NCI-H82 treated with DMSO at 0.1 percent for 48 hours (cell line): ENCODE data around the gene CD101.
A peak's percentile ranks its signal among the peaks of the same experiment; 100 is the strongest.
"Not testable (repeated sequence)": the region's sequence is repeated elsewhere in the genome, so short reads cannot be mapped to it uniquely, and the experiment has no call there.

Source experiments
- DNase-seq: peaks from one replicate; lab custom pipeline; 2025; ENCODE audit not compliant: unreplicated experiment; lab: John Stamatoyannopoulos, UW

Gene CD101, protein sequence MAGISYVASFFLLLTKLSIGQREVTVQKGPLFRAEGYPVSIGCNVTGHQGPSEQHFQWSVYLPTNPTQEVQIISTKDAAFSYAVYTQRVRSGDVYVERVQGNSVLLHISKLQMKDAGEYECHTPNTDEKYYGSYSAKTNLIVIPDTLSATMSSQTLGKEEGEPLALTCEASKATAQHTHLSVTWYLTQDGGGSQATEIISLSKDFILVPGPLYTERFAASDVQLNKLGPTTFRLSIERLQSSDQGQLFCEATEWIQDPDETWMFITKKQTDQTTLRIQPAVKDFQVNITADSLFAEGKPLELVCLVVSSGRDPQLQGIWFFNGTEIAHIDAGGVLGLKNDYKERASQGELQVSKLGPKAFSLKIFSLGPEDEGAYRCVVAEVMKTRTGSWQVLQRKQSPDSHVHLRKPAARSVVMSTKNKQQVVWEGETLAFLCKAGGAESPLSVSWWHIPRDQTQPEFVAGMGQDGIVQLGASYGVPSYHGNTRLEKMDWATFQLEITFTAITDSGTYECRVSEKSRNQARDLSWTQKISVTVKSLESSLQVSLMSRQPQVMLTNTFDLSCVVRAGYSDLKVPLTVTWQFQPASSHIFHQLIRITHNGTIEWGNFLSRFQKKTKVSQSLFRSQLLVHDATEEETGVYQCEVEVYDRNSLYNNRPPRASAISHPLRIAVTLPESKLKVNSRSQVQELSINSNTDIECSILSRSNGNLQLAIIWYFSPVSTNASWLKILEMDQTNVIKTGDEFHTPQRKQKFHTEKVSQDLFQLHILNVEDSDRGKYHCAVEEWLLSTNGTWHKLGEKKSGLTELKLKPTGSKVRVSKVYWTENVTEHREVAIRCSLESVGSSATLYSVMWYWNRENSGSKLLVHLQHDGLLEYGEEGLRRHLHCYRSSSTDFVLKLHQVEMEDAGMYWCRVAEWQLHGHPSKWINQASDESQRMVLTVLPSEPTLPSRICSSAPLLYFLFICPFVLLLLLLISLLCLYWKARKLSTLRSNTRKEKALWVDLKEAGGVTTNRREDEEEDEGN

DNA sequence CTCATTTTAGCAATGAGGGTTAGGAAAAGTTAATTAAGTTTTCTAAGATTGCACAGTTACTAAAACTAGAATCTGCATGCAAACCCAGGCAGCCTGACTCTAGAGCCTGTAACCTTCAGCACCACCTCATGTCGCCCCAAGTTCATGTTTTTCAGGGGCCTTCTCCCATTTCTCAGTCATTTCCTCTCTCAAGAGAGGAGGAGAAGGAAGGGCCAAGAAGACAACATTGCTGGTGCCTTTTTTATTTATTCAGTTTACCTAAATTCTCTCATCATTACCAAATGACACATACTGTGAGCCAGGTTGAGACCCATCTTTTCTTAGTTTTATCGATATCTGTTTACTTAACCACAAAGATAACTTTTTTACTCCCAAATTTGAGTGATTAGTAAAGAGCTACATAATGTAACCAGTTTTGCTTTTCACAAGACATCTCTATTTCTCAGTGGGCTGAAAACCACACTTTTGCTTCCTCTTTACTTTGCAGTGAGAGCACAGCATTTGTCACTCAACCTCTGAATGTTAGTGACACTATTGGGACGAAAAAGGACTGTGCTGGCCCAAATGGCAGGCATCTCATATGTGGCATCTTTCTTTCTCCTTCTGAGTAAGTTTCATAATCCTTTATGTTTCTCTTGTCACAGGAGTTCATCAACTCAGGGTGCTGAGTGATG is at the start of gene CD101:
CD101 (plus strand) TSS at position 507 of the 674 bp plus-strand sequence; CDS start at position 565, 58 bp downstream.
- no peak for DNase-seq

DNA sequence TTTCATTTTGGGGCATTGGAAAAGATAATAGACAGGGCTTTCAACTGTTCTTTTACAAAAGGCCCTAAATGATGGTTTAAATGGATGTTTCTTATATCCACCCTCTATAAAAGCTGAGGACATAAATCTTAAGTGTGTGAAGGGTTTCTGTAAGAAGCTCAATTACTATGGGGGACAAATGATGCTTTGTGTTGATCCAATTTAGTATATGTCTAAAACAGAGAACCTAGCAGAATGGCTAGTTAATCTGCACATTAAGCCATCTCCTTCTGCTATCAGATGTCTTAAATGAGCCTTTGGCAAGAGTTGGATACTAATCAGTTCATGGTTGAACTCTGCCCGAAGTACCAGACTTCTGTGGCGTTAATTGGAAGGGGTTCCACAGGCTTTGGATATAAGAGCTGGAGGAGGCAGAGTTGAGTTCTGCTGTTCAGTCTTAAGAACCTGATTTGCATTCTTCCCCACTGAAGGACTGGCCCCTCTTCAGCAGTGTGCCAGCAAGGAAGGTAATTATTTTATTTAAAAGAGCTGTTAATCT is 48.8 kb upstream of the CD101 start:
- DNase-seq = peak; percentile 89

DNA sequence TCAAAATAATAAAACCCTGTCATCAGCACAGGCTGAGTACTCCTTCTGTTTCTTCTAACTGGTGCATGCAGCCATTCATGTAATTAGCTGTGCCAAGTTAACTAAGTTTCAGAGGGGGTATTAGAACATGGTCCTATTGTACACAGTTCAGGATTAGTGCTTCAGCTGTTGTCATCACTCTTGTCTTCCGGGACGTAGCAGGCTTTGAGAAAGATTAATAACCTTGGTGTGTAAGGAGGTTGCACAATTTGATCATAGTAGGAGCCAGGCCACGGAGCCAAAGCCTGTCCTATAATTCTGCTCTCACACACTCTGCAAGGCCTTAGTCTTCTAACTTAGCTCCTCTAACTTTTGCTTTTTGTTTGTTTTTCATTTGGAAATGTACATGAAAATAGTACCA is 47.1 kb upstream of the CD101 start:
- peak; percentile 85 for DNase-seq

DNA sequence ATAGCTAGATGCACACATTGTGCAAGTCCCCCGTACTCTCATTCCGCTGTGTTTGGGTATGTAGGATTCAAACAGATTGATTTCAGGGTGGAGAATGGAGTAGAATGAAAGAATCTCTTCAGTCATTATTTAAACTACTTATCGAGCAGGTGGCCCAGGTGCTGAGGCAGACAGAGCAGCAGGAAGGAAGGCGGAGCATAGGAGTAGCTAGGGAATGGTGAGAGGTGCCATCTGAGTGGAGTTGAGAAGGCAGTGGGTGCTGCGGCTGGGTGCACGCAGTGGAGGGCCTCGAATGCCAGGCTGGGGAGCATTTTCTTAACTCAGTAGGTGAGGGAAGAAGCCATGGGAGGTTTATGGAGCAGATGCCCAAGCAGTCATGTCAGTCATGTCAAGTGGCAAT is 45.2 kb upstream of the CD101 start:
- no peak for DNase-seq

DNA sequence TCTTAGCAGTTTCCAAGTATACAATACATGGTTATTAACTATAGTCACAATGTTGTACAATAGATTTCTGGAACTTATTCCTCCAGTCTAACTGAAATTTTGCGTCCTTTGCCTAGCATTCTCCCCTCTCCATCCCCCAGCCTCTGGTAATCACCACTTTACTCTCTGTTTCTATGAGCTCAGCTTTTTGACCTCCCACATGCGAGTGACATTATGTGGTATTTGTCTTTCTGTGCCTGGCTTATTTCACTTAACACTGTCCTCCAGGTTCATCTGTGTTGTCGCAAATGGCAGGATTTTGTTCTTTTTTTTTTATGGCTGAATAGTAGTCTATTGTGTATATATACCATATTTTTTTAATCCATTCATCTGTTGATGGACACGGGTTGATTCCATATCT is 43.9 kb upstream of the CD101 start:
- DNase-seq = no peak

DNA sequence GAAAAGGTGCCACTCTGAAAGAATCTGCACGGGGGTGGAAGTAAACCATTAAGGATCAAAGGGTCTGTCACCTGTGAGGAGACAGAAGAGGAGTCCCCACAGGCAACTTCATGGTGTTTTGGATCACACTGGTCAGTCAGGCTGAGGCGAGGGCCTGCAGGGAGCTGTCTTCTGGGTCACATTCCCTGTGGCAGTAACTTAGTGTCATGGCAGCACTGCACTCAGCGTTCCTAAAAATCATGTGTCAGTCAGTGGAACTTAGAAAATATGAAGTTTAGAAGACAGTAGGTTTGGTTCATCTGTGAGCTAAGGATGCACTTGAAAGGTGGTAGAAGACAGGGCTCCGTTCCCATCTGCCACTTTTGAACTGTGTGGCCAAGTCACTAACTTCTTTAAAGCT is 43.5 kb upstream of the CD101 start:
- DNase-seq = no peak

DNA sequence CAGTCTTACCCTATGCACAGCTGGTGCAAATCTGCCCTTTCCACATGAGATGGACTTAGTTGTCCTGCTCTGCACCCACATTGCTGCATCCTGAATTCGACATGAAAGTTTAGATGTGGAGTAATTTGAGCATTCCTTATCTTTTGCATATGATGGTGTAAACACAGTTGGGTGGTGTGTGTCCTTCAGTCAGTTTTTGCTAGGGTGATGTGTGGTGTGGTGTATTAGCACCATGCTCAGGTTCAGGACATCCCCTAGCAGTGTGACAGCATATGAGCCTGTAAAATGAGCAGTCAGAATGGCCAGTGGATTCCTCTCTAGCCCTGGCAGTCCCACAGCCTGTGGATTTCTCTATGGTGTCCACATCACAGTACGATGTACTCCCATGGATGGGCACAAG is 42.6 kb upstream of the CD101 start:
- DNase-seq = no peak

DNA sequence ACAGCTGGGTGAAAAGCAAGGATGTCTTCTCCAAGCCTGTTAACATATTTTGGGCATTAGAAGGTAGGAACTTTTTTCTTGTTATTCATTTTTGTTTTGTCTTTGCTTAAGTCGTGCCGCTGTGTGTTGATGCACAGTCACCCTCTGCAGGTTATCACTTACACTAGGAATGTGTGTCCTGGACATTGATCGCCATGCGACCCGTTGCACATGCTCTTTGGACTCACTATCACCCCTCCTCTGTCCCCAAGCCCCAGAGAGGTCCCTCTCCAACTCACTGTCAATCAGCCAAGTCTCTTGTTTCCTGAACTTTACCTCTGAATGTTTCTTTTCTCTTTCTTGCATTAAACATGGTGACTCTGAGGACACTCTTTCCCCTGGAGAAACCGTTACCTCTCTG is 40.0 kb upstream of the CD101 start:
- DNase-seq = no peak

DNA sequence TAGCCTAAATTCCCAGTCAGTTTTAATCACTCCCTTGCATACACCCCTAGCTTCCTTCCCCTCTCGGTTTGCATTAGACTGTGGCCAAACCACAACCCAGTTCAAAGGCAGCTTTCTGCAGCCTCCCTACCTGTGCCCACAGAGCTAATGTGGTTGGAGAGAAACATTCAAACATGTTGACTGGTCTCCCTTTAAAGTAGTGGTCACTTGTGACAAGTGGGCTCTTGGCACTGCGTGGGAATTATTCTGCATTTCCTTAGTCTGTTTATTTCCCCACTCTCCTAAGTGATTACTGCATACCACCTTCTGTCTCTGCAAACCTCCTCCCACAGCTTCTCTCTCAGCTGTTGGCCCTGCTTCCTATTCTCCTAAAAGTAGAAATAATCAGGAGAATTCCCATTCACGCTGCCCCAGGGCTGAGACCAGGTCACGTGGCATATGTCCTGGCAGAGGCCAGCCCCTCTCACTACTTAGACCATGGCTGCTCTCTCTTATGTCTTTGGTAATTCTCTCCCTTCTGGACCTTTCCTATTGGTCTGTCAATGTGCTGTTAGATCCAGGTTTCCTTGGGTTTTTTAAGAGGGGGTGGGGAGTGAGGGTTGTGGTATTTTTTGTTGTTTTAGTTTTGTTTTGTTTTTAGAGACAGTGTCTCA is 38.4 kb upstream of the CD101 start:
- no peak for DNase-seq

DNA sequence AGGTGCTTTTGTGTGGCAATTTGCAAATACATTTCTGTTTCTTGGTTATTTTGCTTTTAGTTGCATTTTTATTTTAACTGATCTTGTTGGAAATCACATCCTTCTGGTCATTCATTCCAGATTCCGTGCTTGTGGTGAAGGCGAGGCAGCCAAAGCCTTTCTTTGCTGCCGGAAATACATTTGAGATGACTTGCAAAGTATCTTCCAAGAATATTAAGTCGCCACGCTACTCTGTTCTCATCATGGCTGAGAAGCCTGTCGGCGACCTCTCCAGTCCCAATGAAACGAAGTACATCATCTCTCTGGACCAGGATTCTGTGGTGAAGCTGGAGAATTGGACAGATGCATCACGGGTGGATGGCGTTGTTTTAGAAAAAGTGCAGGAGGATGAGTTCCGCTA is 34.8 kb upstream of the CD101 start:
- no peak for DNase-seq

DNA sequence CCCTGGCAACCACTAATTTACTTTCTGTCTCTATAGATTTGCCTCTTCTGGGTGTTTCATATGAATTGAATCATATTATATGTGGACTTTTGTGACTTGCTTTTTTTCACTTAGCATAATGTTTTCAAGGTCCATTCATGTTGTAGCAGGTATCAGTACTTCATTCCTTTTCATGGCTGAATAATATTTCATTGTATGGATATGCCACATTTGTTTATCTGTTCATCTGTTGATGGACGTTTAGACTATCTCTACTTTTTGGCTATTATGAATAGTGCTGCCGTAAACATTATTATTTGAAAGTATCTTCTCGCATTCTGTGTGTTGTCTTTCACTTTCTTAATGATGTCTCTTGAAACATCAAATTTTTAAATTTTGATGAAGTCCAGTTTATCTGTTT is 32.8 kb upstream of the CD101 start:
- DNase-seq = no peak

DNA sequence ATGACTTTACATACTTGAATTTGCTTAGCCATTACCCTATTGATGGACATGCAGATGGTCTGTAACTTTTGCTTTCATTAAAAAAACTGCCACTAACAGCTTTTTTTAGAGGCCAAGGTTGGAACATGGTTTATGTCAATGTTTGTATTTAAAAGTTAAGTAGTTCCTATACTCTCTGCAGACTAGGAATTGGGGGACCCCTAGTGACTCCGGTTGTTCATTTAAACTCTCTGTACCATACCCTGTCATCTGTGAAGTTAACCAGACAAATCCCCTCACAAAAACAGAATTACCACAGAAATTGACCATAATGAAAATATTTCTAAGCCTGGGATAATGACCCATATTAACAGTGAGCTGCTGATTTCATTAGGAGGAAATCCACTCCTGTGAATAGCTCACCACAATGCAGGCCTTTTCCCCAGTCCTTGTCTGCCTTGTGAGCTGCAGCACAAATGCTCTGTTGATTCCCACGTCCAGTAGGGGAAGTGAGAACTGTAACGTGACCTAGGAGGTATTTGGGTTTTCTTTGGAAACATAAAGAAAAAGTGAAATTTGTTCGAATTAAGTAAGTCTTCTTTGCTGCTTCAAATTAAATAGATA is 30.2 kb upstream of the CD101 start:
- no peak for DNase-seq

DNA sequence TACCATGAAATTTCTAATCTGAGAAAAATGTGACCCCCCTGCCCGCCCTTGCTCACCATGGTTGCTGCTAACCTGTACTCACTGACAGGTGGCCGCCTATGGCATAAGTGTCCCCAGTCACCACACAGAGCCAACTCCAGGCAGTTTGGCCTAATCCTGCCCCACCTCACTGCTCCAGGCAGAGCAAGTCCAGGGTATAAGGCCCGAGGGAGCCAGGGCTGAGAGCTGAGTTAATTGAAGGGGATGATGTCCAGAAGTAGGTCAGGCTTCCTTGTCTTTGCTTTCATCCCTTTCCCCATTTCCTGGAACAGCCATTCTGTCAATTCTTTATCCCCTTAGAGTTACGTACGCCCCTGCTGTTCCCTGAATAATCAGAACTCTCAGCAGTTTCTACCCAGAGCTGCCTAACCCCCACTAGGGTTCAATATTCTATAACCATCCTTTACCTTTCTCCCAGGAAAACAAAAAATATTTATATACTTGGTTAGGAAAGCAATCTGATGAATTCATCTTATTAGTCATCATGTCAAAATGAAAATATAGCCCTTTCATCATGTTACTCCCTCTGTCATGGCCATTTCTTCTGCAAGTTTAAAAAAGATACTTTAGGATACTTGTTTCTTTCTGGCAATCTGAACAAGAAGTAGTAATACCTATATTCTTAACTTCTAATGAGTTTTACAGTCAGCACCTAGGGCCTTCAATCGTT is 29.4 kb upstream of the CD101 start:
- no peak for DNase-seq

DNA sequence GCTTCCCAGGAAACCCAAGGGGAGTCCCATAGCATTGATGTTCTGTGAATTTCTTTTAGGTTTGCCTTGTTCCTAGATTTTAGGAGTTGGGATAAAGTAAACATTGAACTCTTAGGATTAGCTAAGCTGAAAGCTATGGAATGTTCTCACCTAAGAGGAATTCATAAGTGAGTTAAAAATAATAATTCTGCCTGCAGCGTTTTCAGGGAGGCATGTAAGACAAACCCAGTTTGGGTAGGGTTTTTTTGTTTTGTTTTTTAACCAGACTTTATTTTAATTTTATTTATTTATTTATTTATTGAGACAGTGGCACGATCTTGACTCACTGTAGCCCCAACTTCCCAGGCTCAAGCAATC is 28.9 kb upstream of the CD101 start:
- DNase-seq = no peak

DNA sequence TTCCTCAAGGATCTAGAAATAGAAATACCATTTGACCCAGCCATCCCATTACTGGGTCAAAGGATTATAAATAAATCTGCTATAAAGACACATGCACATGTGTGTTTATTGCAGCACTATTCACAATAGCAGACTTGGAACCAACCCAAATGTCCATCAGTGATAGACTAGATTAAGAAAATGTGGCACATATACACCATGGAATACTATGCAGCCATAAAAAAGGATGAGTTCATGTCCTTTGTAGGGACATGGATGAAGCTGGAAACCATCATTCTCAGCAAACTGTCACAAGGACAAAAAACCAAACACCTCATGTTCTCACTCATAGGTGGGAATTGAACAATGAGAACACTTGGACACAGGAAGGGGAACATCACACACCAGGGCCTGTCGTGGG is 21.3 kb upstream of the CD101 start:
- DNase-seq = not testable (repeated sequence)

DNA sequence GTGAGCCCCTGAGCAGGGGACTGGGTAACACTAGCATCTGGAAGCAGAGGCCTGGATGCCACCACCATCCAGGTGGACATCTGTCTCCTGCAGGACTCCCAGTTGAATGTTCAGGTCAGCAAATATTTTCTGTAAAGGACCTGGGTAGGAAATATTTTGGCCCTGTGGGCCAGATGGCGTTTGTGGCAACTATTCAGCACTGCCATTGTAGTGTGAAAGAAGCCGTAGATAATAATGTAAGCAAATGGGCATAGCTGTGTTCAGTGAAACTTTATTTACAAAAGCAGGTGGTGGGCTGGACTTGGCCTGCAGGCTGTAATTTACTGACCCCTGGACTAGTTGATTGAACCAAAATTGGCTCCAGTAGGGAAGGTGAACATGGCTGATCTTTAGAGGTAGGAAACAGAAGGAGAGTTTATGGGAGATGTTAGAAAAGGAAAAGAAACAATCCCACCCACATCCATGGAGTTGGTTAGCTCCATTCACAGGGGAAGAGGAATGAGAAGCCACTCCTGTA is 20.0 kb upstream of the CD101 start:
- no peak for DNase-seq

DNA sequence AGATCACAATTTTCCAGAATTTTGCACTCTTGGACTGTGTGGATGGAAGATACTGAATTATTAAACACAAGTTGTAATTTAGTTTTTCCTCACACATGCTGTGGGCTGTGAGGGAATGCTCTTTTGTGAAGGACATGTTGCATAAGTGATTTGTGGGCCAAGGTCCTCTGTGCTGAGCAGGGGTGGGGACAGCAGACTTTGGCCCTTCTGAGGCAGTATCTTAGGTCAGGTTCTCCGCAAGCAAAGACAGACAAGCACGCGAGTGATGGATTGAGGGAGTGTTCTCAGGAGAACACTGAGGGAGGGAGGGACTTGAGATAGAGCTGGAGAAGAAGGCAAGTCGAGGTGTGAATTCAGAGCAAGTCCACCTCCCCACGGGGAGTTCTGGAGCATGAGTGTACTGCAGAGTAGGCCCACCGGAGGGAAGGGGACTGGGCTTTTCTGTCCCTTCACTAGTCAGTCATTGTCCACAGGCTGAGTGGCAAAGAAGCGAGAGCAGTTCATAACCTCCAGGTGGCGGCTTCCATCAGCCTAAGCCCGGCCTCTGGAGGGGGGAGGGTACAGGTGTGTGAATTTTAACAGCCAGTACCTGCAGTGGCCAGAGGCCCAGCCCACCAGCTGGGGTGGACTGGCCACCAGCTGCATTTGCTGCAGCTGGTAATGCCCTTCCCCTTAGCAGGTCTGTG is 19.1 kb upstream of the CD101 start:
- DNase-seq = no peak

DNA sequence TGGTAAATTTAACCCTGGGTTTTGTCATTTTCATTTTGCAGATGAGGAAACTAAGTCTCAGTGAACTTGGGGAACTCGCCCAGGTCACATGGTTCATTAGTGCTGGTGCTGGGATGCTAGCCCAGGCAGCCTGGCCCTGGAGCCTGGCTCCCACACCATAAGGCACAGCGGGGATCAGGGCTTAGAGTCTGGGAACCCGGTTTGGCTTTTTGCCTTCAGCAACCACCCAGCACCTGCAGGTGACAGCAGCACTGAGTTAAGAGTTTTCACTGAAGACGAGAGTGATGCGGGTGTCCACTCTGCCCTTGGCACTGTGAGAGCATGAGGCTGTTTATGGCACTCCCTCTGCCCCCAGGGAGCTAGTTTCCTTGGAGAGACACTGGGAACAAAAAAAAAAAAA is 18.4 kb upstream of the CD101 start:
- DNase-seq = no peak

DNA sequence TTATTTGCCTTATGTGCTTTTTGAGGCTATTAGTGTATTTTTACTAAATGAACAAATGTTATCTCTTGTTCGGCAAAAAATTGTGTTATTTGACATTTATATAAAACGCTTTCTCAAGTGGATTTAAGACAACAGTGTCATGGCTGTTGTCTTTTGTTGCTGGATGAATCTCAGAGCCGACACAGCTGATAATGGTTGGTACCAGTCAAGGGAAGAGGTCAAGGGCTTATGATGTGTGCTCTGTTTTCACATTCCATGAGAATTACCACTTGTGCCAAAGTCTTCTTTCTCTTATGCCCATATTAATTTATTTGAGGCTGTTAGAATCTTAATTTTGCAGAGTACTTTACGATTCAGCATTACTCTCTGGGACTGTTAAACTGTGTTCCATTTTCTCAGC is 17.9 kb upstream of the CD101 start:
- no peak for DNase-seq
